ENCODE measurements around the gene SORCS2. TPM values are rescaled to one million over a fixed set of nuclear protein-coding genes. Genes with fewer than 3 reads are reported as not detected.
A peak's percentile ranks its signal among the peaks of the same experiment; 100 is the strongest.

Gene SORCS2
- total RNA-seq, 1 donor from 2014 or later, result 7.2 TPM

DNA sequence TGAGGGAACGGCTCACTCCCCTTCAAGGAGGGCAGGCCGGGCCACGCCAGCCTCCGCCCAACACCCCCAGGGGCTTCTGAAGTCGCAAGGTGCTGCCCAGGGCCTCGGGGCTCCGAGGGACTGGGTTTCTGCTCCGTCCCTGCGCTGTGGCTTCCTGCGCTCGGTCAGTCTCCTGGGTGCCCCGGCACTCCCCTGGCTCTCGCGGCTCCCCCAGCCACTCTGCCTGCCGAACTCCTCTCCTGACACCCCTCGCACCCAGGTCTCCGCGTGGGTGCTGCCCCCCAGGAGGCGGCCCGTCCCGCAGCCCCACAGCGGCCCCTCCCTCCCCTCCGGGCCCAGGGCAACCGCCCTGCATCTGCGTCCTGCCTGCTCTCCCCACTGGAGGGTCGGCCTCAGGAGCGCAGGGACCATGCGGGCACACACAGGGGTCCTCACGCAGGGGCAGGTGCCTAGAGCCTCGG, 595.4 kb downstream of the SORCS2 start:
- no peak for DNase-seq
- H3K27ac ChIP-seq, result no peak overlapping the region

GRCh38 chr4:7788193-7788592, 595.9 kb downstream of the SORCS2 start:
- TF ChIP-seq CTCF (IDR thresholded peaks at IDR 0.05), result no peak

More for the DNA sequence above, 595.4 kb downstream of the SORCS2 start:
- Histone ChIP-seq H3K9me3 (no peaks in the 10 kb centered on the region), H3K36me3 (peaks cover 8% of the 10 kb centered on the region), H3K4me3 (no peak overlapping the region), H3K4me1 (peaks cover 7% of the 10 kb centered on the region), H3K27me3 (no peaks in the 10 kb centered on the region)
- no peak for TF ChIP-seq CTCF (IDR thresholded peaks at IDR 0.05)
- intact Hi-C loops (cut with DNase I), result no loop called here
- ATAC-seq, result no peak

DNA sequence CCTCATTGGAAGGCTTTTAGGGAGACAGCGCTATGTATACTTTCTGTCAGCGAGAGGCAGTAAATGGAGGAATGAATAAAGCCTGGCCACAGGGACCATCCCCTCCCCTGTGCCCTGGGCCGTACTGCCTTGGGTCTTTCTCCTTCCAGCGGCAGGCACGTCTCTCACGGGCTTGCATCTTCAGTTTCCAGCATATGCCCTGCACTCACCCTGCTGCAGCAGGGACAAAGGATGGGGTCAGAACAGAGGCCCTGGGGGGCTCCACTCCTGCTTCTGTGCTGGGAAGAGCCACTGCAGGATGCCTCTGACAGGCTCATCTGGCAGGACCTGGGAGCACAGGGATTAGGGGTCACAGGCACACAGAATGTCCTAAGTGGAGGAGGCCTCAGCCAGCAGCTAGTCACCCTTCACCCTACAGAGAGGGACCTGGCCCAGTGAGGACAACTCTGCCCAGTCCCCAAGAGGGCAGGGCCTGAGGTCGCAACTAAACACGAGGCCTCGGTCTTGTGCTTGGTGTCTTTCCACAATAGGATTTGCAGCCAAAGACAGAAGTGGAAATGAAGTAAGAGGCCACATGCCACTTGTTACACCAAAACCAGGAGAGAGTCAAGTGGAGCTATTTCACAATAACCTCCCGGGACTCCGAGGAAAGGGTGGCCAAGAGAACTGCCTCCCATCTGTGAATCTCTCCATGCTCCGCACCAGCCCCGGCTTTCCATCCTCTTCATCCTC, 596.5 kb downstream of the SORCS2 start:
- Histone ChIP-seq H3K4me1 (peaks cover 3% of the 10 kb centered on the region), H3K36me3 (peaks cover 17% of the 10 kb centered on the region), H3K27me3 (no peaks in the 10 kb centered on the region), H3K27ac (peak overlapping the region; percentile 31), H3K9me3 (no peaks in the 10 kb centered on the region), H3K4me3 (no peak overlapping the region)
- intact Hi-C loops (cut with DNase I), result no loop called here
- no peak for TF ChIP-seq CTCF (IDR thresholded peaks at IDR 0.05)
- ATAC-seq (peak; percentile 96), DNase-seq (peak; percentile 84)

More at GRCh38 chr4:7788193-7788592, 595.9 kb downstream of the SORCS2 start:
- DNase-seq (peak; percentile 19), ATAC-seq (no peak)
- H3K27ac ChIP-seq, result no peak overlapping the region
- no peaks in the 10 kb centered on the region for H3K9me3 ChIP-seq
- H3K27me3 ChIP-seq, result no peaks in the 10 kb centered on the region
- peaks cover 3% of the 10 kb centered on the region for H3K4me1 ChIP-seq
- intact Hi-C loops (cut with DNase I), result no loop called here
- H3K4me3 ChIP-seq, result no peak overlapping the region
- H3K36me3 ChIP-seq, result peaks cover 13% of the 10 kb centered on the region

DNA sequence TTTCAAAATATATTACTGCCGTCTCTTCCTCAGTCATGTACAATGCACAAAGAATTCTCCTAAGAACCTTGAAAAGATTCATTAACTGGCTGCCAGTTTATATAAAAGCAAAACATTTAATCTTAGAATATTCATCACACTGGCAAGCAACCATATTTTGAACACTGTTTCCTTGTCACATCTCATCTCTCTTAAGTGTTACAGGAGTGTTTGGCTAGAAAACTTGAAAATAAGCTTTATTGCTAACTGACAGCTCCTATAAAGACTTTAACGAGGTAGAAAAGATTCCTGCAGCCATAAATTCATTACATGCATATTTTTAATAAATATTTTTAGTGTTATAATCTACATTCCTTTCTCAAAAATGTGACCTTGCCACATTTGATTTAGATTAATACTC, 597.7 kb downstream of the SORCS2 start:
- H3K36me3 ChIP-seq, result peaks cover 17% of the 10 kb centered on the region
- intact Hi-C loops (cut with DNase I), result no loop called here

DNA sequence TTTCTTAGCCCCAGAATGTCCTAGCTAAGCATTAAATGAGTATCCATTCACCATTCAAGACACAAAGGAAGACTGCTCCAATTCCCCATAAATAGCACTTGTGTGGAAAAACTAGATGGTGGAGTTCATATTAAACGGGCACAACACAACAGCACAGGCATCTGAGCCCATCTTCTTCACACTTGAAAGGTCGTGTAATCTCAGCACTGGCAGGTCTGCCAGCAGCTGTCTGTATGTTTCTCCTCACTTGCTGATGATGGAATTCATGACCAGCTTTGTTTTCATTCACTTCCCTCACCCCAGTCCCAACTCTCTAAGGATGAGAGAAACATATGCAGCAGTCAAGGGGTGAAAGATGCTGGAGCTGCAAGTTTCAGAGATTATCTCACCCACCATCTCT, 598.7 kb downstream of the SORCS2 start:
- H3K27ac ChIP-seq, result no peak overlapping the region
- no peak for TF ChIP-seq CTCF (IDR thresholded peaks at IDR 0.05)
- H3K9me3 ChIP-seq, result no peaks in the 10 kb centered on the region
- ATAC-seq (no peak), DNase-seq (no peak)
- no peaks in the 10 kb centered on the region for H3K27me3 ChIP-seq
- intact Hi-C loops (cut with DNase I), result no loop called here
- H3K36me3 ChIP-seq, result peaks cover 17% of the 10 kb centered on the region
- no peak overlapping the region for H3K4me3 ChIP-seq
- peaks cover 3% of the 10 kb centered on the region for H3K4me1 ChIP-seq

More for the DNA sequence above, 597.7 kb downstream of the SORCS2 start:
- TF ChIP-seq CTCF (IDR thresholded peaks at IDR 0.05), result no peak
- Histone ChIP-seq H3K27me3 (no peaks in the 10 kb centered on the region), H3K27ac (no peak overlapping the region), H3K4me1 (peaks cover 3% of the 10 kb centered on the region), H3K9me3 (no peaks in the 10 kb centered on the region), H3K4me3 (no peak overlapping the region)
- ATAC-seq (no peak), DNase-seq (no peak)

Small RNA genes within 50 kb of the gene (microRNA-seq; reads per million reads assigned to microRNA genes)
- not detected for gene MIR4274 (ENCODE audit: borderline microRNAs expressed)
- not detected for gene MIR4798 (ENCODE audit: borderline microRNAs expressed)

Other genes starting within 250 kb of the SORCS2 start
- 23.2 TPM for gene TADA2B, start 149.2 kb upstream of the SORCS2 start, total RNA-seq
- 27.8 TPM for gene GRPEL1, start 124.5 kb upstream of the SORCS2 start, total RNA-seq
- 0.14 TPM for gene PSAPL1, start 242.4 kb downstream of the SORCS2 start, total RNA-seq